Activated effector memory CD4-positive, alpha-beta T cell treated with anti-CD3 and anti-CD28 coated beads, Interleukin-2, amount 50 U/mL, for 16 hours (primary cell): Measurements from ENCODE around the gene ADM.

Experiments used
- DNase-seq: peaks from one replicate; pipeline ENCODE4 v3.0.0-alpha.2; 2020

The ADM gene

DNA sequence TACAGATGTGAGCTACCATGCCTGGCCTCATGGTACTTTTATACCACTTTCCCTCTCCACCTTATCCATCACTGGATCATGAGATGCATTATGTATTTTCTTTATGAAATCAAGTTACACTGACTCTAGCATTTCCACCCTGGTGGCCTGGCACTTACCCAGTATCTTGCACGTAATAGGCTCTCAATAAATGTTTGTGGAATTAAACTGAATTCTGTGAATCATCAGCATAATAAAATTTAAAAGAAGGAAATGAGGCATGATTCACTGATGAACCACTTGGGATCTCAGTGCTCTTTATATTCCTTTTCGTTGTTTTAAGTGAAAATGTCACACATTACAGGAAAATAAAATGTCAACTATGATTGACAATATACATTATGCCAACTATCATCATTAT is 25.1 kb downstream of the ADM start:
- no peak for DNase-seq

DNA sequence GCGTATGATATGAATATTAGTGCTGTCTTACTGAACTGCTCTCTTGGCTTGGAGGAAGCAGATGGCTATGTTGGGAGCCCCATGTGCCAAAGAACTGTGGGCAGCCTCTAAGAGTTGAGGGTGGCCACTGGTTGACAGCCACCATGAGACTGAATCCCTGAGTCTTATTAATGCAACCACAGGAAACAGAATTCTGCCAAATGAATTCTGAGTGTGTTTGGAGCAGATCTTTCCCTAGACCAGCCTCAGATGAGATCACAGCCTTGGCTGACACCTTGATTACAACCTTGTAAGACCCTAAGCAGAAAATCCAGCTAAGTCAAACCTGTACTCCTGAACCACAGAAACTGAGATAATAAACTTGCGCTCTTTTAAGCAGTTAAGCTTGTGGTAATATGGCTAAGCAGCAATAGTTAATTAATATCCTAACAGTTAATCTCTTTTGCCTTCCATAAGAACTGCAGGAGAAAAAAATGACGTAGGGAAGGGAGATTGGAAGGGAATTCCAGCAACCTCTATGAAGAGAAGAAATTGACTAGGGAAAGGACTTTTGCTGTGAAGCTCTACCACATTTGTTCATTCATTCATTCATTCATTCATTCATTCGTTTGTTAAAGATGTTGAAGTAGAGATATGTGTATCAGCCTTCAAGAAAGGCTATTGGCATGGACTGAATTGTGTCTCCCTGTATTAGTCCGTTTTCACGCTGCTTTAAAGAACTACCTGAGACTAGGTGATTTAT is 26.8 kb downstream of the ADM start:
- no peak for DNase-seq

DNA sequence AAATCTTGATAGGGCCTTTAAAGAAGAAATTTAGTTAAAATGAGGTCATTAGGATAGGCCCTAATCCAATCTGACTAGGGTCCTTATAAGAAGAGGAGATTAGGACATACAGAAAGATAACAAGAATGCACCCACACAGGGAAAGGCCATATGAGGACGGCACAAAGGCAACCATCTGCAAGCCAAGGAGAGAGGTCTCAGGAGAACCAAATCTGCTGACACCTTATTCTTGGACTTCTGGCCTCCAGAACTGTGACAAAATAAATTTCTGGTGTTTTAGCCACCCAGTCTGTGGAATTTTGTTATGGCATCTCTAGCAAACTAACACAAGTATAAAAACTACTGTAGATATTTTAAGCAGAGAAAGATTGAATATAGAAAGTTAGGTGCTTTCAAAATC is 28.6 kb downstream of the ADM start:
- DNase-seq, result no peak

DNA sequence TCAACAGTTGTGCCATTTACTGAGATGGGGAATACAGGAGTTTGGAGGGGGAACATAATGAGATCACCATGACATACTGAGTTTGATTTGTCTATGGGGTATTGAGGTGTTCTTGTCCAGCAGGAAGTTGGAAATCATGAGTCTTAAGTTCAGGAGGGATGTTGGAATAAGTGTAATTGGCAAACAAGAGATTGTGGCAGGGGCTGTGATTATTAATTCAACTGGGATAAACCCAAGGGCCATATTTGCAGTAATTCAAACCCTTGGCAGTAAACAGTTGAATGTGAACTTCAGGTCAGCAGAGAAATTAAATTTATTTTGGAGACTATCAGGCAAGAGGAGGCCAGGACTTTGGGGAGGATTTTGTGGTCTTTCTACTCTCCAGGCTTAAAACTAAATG is 33.4 kb downstream of the ADM start:
- no peak for DNase-seq

DNA sequence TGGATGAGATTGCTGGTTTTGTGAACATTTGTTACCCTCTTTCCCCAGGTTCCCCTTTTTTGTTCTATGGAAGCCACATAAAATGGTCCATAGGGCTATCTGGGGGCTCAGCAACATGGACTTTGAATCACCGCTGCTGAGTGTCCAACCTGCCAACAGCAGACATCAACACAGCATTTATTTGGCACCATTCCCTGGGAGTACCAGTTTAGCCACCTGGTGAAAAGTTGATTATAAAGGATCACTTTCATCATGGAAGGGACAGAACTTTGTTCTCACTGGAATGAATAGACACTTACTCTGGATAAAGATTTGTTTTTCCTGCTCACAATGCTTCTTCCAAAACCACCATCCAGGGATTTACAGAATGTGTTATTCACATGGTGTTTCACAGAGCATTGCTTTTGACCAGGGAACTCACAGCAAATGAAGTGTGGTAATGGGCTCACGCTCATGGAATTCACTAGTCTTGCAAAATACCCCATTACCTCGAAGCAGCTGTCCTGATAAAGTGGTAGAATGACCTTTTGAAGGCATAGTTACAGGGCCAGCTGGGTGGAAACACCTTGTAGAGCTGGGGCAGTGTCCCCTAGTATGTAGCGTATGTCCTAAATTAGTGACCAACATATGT is 43.9 kb downstream of the ADM start:
- DNase-seq, result no peak

DNA sequence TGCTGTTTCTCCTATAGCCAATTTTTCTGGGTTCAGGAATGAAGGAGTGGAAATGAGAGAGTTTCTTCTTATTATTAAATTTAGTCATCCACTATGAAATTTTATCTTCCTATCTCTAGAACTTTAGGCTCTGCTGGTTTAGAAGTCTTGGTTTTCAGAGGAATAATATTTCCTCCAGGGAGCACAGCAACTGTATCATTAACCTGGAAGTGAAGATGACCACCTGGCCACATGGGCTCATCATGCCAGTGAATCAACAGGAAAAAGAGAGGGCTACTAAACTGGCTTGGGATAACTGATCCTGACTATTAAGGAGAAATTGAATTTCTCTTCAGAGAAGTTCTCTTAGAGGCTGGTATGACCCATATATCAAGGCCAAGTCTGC is 44.4 kb downstream of the ADM start:
- DNase-seq, result no peak

DNA sequence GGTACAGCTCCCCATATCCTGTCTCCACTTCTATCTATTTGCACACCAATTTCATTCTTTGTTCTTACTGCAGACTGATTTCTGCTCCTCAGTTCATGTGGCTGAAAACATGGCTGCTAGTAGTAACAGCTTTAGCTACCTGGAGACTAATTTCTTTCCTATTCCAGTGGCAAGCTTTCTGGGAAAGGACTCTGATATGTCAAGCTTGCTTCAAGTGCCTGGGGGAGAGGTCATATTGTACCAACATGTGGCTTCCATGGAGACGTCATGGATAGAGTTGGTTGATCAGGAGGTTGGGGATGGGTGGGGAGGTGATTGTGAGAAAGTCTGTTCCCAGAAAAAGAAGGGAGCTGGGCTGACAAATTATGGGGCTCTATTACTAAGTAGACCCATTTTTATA is 44.9 kb downstream of the ADM start:
- no peak for DNase-seq

DNA sequence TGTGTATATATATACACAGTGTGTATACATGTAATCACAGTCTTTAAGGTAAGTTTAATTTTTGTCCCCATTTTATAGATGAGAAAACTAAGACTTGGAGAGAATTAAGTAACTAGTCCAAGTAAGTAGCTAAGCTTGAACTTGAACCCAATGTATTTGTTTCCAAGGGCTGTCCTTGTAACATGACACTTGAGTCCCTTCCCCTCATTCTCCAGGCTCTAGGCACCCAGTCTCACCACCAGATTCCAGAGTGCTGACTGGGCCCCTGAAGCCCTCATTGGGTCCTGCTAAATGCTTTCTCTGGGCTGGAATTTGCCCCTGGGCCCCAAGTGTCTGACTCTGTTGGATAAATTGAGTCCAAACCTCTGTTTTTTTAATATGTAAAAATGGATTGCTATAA is 45.5 kb downstream of the ADM start:
- DNase-seq, result no peak

DNA sequence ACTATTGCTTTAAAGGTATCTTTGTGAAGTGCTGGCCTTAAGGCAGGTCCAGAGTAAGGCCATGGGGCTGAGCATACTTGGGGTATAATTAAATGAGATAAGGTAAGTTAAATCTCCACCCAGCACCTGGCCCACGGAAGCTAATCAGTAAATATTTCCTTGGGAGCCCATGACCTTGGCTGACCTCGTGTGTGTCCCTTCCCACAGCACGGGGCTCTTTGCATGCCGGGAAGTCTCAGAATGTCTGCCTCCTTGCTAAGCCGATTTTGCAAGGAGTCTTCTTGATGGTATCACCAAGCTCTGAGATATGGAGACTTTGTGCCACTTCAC is 46.5 kb downstream of the ADM start:
- no peak for DNase-seq

DNA sequence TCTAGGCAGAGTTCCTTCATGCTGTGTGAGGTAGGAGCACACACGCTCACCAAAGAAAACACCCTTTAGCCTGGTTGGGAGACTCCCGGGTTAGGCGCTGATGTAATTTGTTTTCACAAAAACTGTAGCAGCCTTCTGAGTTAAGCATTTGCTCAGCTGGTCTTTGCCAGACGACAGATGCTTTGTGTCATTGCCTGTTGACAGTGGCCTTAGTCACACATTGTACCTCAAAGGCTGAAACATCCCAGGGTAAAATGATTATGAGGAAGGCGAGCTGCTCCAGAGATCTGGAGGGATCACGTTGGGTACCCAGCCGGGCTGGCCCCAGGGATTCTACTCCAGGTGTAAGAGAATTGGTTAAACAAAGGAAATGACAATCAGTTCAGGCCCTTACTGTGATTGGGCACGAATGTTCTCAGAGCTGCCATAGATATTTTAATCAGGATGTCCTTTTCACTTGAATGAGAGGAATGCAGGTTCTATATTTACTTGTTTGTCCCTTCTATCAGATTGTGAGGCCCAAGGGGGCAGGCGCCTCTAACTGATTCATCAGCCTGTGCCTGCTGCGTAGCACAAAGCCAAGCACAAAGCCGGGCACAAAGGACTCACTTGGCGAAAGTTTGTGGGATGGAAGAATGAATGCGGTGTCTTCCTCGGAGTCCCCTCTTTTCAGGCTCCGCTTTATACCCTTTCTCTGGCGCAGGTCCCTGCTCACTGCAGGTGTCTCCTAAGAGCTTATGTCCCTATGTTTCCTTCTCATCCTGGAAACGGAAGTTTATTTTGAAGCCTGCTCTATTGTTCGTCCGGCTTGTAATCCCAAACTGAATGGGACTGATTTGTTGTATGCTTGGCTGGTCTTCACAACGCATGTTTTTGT is 47.1 kb downstream of the ADM start:
- no peak for DNase-seq

DNA sequence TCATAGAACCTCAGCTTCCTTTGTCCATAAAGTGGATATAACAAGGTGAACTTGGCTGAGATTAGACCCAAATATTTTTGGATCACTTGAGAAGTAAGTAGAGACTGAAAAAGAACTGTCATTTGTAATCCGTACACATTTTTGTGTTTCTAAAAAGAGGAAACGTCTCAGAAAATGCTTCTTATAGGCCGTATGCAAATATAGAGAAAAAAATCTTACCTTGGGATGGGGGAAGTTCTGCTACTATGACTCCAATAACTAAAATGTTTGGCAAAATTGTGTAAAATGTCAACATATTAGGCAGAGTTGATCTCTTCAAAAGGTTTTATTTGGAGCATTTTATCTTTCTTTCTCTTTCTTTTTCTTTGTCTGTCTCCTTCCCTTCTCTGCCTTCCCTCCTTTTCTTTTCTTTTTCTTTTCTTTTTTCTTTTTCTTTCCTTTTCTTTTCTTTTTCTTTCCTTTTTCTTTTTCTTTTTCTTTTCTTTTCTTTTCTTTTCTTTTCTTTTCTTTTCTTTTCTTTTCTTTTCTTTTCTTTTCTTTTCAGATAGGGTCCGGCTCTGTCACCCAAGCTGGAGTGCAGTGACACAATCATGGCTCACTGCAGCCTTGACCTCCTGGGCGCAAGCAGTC is 48.2 kb downstream of the ADM start:
- no peak for DNase-seq

DNA sequence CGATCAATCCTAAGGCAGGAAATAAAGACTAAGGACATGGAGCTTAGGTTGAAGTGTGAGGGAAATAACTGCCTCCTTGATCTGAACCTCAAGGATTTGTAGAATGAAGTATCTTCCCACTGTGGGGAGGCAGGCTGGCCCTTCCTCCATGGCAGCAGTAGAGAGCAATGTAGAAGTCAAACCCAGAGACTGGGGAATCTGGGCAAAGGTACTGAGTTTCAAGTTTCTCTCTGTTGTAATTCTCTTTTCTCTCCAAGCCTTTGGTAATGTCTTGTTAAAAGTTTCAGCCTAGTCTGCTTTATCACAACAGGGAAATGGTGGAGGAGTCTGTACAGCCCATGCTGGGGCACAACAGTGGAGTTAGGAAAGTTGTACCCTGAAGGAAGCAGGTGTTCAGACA is 49.5 kb downstream of the ADM start:
- DNase-seq, result no peak

DNA sequence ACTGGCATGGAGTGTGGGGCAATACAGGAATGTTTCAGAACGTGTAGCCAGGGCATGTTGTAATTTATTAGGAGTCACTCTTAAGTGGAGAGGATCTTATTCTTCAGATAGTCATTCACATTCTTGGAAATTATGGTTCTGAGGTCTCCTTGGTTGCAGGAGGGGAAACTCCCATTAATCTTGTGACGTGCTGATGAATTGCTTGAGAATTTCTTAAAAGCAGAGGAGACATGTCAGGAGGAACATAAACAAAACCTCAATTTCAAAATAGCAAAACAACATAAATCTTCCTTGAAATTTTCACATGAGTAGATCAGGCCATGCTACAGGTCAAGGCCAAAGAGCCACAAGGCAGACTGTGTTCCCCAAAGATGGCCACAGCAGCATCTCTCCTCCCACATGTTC is 50.4 kb downstream of the ADM start:
- no peak for DNase-seq

DNA sequence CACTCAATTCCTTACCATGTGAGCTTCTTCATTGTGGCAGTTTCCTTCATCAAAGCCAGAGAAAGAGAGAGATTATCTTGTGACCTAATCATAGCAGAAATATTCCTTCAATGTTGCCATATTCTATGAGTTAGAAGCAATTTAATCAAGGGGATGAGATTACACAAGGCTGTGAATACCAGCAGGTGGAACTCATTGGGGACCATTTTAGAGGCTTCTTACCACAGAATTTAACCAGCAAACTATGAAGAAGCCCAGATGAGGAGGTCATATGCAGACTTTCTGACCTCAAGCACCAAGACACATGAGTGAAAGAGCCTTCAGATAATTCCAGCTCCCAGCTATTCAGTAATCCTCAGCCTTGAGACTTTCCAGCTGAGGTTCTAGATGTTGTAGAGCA is 51.3 kb downstream of the ADM start:
- no peak for DNase-seq
